Transverse colon (tissue), 4 donors: ENCODE measurements around the gene ACAD9. TPM values are rescaled to one million over a fixed set of nuclear protein-coding genes. Genes with fewer than 3 reads are reported as not detected.
A peak's percentile ranks its signal among the peaks of the same experiment; 100 is the strongest.
"Not testable (repeated sequence)": the region's sequence is repeated elsewhere in the genome, so short reads cannot be mapped to it uniquely, and the experiment has no call there.

ENCODE experiments used
- DNase-seq: peaks from one replicate; pipeline ENCODE4 v3.0.0-alpha.2; 2019
- H3K27ac ChIP-seq, 4 donors: fragments of 200-600 bp; sonication (generic); 2 replicates each; pipeline ENCODE4 v1.5.1; 2016 to 2018; ENCODE audit warnings: inconsistent platforms in 4 of 4
- H3K27me3 ChIP-seq: fragments of 200-600 bp; sonication (generic); 2 replicates; pipeline ENCODE4 v1.5.1; 2017; ENCODE audit warnings: inconsistent platforms
- H3K36me3 ChIP-seq, 4 donors: fragments of 200-600 bp; sonication (generic); 2 replicates each; pipeline ENCODE4 v1.5.1; 2017 to 2019; ENCODE audit warnings: inconsistent platforms in 4 of 4
- H3K4me1 ChIP-seq, 4 donors: fragments of 200-600 bp; sonication (generic); 2 replicates each; pipeline ENCODE4 v1.5.1; 2017 to 2020; ENCODE audit warnings: inconsistent platforms in 4 of 4
- H3K4me3 ChIP-seq, 4 donors: fragments of 200-600 bp; sonication (generic); 1 replicate in 1 of 4; 2 replicates in 3 of 4; pipeline versions ENCODE4 v1.5.1 to v1.6.1; 2017 to 2019; ENCODE audit warnings: inconsistent platforms in 4 of 4
- H3K9me3 ChIP-seq, 2 donors: fragments of 200-600 bp; sonication (generic); 2 replicates each; pipeline ENCODE4 v1.5.1; 2017 to 2019; ENCODE audit warnings: inconsistent platforms in 2 of 2
- EP300 ChIP-seq: sonication (generic); formaldehyde crosslinking; IDR thresholded peaks from one replicate; pipeline ENCODE4 v1.6.1; 2017; ENCODE audit warnings: antibody characterized with exemption, low read depth
- POLR2A ChIP-seq: fragments of 450-650 bp; IDR thresholded peaks from one replicate; pipeline ENCODE4 v1.6.1; 2016; ENCODE audit warnings: antibody characterized with exemption, mild to moderate bottlenecking, moderate library complexity
- POLR2AphosphoS5 ChIP-seq, 3 donors: sonication (generic); formaldehyde crosslinking; IDR thresholded peaks; one replicate each; pipeline ENCODE4 v1.6.1; 2016; ENCODE audit warnings: antibody characterized with exemption in 3 of 3
- whole genome bisulfite sequencing, 2 donors: methylation state at CpG; one replicate each; pipeline ENCODE4 v1.1.5; 2018; ENCODE audit warnings: low coverage in 1 of 2; 5-methylcytosine and 5-hydroxymethylcytosine counted together
- in situ Hi-C, 4 donors: fragments of 200-750 bp; cut with MboI; loops; one replicate each; pipeline versions ENCODE4 v1.15.0 to v1.15.1; 2017; ENCODE audit warnings: low sequenced_read_pairs in 3 of 4, low pct_ligation_motif_present in 1 of 4, low pct_unique_long_range_greater_than_20kb in 1 of 4
- intact Hi-C: fragments of 100-400 bp; cut with DNase I; formaldehyde crosslinking; loops from one replicate; pipeline ENCODE4 v1.15.1; 2023; ENCODE audit warnings: low total_unique reads
- total RNA-seq, 4 donors: library from RNA; depleted of rRNA; stranded (reverse); fragments of >200 nt; gene quantifications; one replicate each; pipeline ENCODE4 v1.1.0, GENCODE V29; 2016
- TF ChIP-seq, protein P1 (sequence below), 5 experiments: fragments of 200-600 bp in 3 of 5; fragments of 450-650 bp in 2 of 5; sonication (generic) in 3 of 5; IDR thresholded peaks; 1 replicate in 2 of 5; 2 replicates in 3 of 5; pipeline ENCODE4 v1.5.1; 2016 to 2017; ENCODE audit warnings: antibody characterized with exemption in 5 of 5, inconsistent platforms in 3 of 5, mild to moderate bottlenecking in 2 of 5, moderate library complexity in 1 of 5

The ACAD9 gene
- total RNA-seq, result 100 to 1,000 TPM in 2 of 4 donors, 10 to 100 TPM in 2; 37.3 to 158 (median 85.0) TPM

DNA sequence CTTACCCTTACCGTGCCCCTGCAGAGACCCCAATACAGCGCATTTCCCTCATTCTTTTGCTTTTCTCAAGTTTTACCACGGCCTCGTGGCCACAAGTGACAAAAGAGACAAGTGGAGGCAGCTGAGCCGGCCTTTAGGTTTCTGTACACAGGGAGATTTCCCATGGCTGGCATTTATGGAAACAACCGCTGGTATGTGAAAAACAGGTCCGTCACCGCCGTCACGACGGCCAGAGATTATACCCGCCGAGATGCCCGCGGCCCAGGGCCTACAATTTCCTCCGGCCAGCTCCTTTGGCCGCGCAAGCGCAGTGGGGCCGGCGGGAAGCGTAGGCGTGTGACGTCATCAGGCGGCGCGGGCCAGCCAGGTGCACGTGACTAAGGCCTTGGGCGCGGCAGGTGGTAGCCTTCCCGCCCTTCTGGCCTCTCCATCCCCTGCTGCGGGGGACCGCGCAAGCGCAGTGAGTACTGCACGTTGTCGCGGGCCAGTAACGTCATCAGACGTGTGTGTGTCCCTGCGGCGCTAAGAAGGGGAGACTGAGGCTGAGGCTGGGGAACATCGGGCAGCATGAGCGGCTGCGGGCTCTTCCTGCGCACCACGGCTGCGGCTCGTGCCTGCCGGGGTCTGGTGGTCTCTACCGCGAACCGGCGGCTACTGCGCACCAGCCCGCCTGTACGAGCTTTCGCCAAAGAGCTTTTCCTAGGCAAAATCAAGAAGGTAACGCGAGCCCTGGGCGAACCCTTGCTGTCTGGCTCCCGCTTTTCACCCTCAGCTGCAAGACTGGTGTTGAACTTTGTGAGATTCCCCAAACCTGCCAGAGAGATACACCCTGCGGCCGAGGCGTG is at the start of gene ACAD9:
TSS of gene ACAD9 (plus strand) at position 496 of the 845 bp plus-strand sequence. CDS start at position 568, 72 bp downstream.
- in situ Hi-C loops (no loop called here), intact Hi-C loops (no loop called here)
- Histone ChIP-seq H3K27me3 (no peaks in the 10 kb centered on the region), H3K4me1 (peaks cover 14 to 39% (median 27%) of the 10 kb centered on the region in 4 donors), H3K27ac (peak within 1 kb of the TSS; percentile 92 to 99 (median 93)), H3K4me3 (peak within 1 kb of the TSS; percentile 53 to 88 (median 70)), H3K36me3 (no peaks in the 10 kb centered on the region), H3K9me3 (no peaks in the 10 kb centered on the region)
- DNase-seq, result peak; percentile 98
- 0 to 10% methylated on average over 2 to 47 of the region's 65 CpGs for WGBS, 2 donors
- peak; percentile 28 for TF ChIP-seq EP300
- TF ChIP-seq POLR2AphosphoS5 (IDR thresholded peaks at IDR 0.05), result peak; percentile 93 to 97 (median 97)
- peak; percentile 94 for TF ChIP-seq POLR2A
- TF ChIP-seq, protein P1, sequence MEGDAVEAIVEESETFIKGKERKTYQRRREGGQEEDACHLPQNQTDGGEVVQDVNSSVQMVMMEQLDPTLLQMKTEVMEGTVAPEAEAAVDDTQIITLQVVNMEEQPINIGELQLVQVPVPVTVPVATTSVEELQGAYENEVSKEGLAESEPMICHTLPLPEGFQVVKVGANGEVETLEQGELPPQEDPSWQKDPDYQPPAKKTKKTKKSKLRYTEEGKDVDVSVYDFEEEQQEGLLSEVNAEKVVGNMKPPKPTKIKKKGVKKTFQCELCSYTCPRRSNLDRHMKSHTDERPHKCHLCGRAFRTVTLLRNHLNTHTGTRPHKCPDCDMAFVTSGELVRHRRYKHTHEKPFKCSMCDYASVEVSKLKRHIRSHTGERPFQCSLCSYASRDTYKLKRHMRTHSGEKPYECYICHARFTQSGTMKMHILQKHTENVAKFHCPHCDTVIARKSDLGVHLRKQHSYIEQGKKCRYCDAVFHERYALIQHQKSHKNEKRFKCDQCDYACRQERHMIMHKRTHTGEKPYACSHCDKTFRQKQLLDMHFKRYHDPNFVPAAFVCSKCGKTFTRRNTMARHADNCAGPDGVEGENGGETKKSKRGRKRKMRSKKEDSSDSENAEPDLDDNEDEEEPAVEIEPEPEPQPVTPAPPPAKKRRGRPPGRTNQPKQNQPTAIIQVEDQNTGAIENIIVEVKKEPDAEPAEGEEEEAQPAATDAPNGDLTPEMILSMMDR (IDR thresholded peaks at IDR 0.05), result peak in 1 of 5 experiments; percentile 43

DNA sequence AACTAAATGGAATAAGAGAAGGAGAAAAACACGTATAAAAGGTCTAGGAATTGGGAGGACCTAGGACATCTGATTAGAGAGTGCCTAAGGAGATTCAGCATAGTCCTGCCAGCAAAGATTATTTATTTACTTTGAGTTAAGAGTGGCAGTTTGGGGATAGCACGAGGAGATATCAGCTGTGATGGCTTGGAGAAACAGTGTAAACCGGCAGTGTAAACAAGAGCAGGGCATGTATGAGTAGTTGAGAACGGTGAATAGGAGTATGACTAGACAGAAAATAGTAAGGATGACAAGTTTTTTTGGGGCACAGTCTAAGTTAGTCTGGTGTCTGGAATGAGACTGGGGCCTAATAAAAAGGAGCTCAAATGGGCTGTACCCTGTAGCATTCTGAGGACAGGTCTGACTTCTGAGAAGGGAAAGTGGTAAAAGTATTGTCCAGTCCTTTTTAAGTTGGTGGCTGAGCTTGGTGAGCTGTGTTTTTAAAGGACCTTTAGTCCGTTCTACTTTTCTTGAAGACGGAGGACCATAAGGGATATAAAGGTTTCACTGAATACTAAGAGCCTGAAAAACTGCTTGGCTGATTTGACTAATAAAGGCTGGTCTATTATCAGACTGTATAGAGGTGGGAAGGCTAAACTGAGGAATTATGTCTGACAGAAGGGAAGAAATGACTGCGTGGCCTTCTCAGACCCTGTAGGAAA is 49.3 kb upstream of the ACAD9 start:
- H3K27me3 ChIP-seq, H3K27ac ChIP-seq, H3K36me3 ChIP-seq, DNase-seq, H3K9me3 ChIP-seq, H3K4me3 ChIP-seq, intact Hi-C loops, H3K4me1 ChIP-seq, in situ Hi-C loops: not testable (repeated sequence)
- 71 to 85% methylated on average over 7 of the region's 7 CpGs for WGBS, 2 donors

- whole genome bisulfite sequencing, 2 donors, result 93 to 95% methylated on average over 4 to 5 of the region's 5 CpGs
- intact Hi-C loops, result not testable (repeated sequence)
These were observed 48.7 kb upstream of the ACAD9 start for GRCh38 chr3:128830762-128831161.

GRCh38 chr3:128832979-128833378 is 46.4 kb upstream of the ACAD9 start:
- not testable (repeated sequence) for H3K9me3 ChIP-seq, DNase-seq

More at GRCh38 chr3:128830762-128831161, 48.7 kb upstream of the ACAD9 start:
- H3K9me3 ChIP-seq, DNase-seq, in situ Hi-C loops, H3K4me3 ChIP-seq, H3K36me3 ChIP-seq, H3K4me1 ChIP-seq, H3K27me3 ChIP-seq, H3K27ac ChIP-seq: not testable (repeated sequence)

GRCh38 chr3:128835096-128835495 is 44.3 kb upstream of the ACAD9 start:
- H3K27me3 ChIP-seq, result no peaks in the 10 kb centered on the region
- H3K4me3 ChIP-seq, result no peak overlapping the region
- no peak for TF ChIP-seq POLR2A
- H3K27ac ChIP-seq, result no peak overlapping the region
- no peaks in the 10 kb centered on the region for H3K4me1 ChIP-seq
- H3K9me3 ChIP-seq, result no peaks in the 10 kb centered on the region
- H3K36me3 ChIP-seq, result no peaks in the 10 kb centered on the region
- DNase-seq, result no peak
- WGBS, 2 donors, result 80 to 83% methylated on average over 1 to 4 of the region's 4 CpGs
- intact Hi-C loops (no loop called here), in situ Hi-C loops (no loop called here)

More at GRCh38 chr3:128832979-128833378, 46.4 kb upstream of the ACAD9 start:
- H3K4me3 ChIP-seq, H3K27me3 ChIP-seq, in situ Hi-C loops, H3K4me1 ChIP-seq, H3K36me3 ChIP-seq, intact Hi-C loops, H3K27ac ChIP-seq: not testable (repeated sequence)
- 79 to 89% methylated on average over 5 of the region's 5 CpGs for WGBS, 2 donors
